ENCODE measurements around the gene GOLGA6L10.
"Not testable (repeated sequence)": the region's sequence is repeated elsewhere in the genome, so short reads cannot be mapped to it uniquely, and the experiment has no call there.

The GOLGA6L10 gene

DNA sequence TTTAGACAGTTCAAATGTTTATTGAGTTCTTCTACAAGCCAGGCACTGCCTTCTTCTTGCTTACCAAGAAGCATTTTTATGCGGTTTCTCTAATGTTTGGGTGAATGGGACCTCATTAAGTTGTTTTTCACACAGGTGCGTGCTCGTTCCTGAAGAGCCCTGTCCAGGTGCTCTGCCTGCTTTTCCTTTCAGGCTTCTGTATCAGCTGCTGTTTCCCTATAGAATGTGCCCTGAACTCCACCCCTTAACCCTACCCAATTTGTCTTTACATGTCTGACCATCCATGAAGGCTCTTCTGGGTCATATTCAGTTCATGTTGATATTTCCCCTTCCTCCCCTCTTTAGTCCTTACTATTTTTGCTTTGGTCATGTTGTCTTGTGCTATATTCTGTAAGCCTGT lies 22.4 kb upstream of the GOLGA6L10 start:
- no peaks in the 10 kb centered on the region for H3K9me3 ChIP-seq
- no peaks in the 10 kb centered on the region for H3K4me1 ChIP-seq
- TF ChIP-seq, protein P1, sequence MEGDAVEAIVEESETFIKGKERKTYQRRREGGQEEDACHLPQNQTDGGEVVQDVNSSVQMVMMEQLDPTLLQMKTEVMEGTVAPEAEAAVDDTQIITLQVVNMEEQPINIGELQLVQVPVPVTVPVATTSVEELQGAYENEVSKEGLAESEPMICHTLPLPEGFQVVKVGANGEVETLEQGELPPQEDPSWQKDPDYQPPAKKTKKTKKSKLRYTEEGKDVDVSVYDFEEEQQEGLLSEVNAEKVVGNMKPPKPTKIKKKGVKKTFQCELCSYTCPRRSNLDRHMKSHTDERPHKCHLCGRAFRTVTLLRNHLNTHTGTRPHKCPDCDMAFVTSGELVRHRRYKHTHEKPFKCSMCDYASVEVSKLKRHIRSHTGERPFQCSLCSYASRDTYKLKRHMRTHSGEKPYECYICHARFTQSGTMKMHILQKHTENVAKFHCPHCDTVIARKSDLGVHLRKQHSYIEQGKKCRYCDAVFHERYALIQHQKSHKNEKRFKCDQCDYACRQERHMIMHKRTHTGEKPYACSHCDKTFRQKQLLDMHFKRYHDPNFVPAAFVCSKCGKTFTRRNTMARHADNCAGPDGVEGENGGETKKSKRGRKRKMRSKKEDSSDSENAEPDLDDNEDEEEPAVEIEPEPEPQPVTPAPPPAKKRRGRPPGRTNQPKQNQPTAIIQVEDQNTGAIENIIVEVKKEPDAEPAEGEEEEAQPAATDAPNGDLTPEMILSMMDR (IDR thresholded peaks at IDR 0.05), result no peak
- no peaks in the 10 kb centered on the region for H3K36me3 ChIP-seq
- no peaks in the 10 kb centered on the region for H3K27me3 ChIP-seq
- no peak overlapping the region for H3K4me3 ChIP-seq
- H3K27ac ChIP-seq, result no peak overlapping the region
- no peak for DNase-seq
- intact Hi-C loops (cut with DNase I; ENCODE audit: low total_unique reads), result no loop called here

- DNase-seq; H3K9me3 ChIP-seq; H3K27ac ChIP-seq; H3K4me3 ChIP-seq; H3K4me1 ChIP-seq; H3K36me3 ChIP-seq; H3K27me3 ChIP-seq; intact Hi-C loops (cut with DNase I; ENCODE audit: low total_unique reads): not testable (repeated sequence)
Measured at GRCh38 chr15:82367790-82368189, 18.5 kb upstream of the GOLGA6L10 start.

DNA sequence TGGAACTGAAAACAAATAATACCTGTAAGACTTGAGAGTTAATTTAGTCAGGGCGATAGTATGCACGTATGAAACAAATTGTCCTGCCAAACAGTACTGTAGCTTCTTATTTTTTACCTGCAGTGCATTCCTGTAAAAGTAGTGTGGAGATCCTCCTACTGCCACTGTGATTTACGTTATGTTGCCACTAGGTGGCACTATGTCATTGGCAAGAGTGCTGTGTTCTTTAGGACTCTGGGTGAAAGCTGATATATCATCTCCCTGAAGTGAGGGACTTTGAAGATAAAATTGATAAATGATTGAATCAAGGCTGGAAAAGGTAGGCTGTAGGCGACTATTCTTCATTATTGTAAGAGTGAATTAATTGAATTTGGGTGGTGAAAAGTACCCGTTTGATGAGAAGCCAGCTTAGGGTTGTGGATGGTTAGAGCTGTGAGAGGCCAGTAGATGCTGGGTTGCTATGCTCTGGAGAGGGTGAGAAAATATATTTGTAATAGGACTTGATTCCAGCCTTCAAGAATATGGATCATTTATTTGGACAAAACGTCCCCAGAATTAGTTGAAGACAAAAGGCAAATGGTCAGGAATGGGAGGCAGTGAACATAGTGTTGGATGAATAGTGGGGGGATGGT lies 16.5 kb upstream of the GOLGA6L10 start:
- H3K36me3 ChIP-seq; DNase-seq; H3K4me3 ChIP-seq; H3K4me1 ChIP-seq; H3K9me3 ChIP-seq; H3K27me3 ChIP-seq; H3K27ac ChIP-seq; intact Hi-C loops (cut with DNase I; ENCODE audit: low total_unique reads): not testable (repeated sequence)
- TF ChIP-seq, protein P1 (IDR thresholded peaks at IDR 0.05), result peak in 1 of 2 experiments; percentile 23

- DNase-seq; intact Hi-C loops (cut with DNase I; ENCODE audit: low total_unique reads); H3K4me3 ChIP-seq; H3K36me3 ChIP-seq; H3K27ac ChIP-seq; H3K27me3 ChIP-seq; H3K4me1 ChIP-seq; H3K9me3 ChIP-seq: not testable (repeated sequence)
Measured at GRCh38 chr15:82364548-82364947, 15.3 kb upstream of the GOLGA6L10 start.

GRCh38 chr15:82362790-82363189 lies 13.5 kb upstream of the GOLGA6L10 start:
- H3K27ac ChIP-seq; intact Hi-C loops (cut with DNase I; ENCODE audit: low total_unique reads); H3K9me3 ChIP-seq; H3K36me3 ChIP-seq; H3K27me3 ChIP-seq; H3K4me1 ChIP-seq; DNase-seq; H3K4me3 ChIP-seq: not testable (repeated sequence)

DNA sequence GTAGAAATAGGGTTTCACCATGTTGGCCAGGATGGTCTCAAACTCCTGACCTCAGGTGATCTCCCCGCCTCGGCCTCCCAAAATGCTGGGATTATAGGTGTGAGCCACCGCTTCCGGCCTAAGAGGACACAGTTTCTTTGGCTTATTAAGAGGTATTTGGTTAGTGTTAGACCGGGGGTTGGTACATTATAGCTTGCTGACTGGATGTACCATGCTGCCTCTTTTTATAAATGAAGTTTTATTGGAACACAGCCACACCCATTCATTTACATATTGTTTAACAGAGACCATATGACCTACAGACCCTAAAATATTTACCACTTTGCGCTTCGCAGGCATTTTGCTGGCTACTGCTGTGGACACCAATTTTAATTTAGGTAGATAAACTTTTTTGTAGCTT lies 11.3 kb upstream of the GOLGA6L10 start:
- H3K4me1 ChIP-seq; H3K9me3 ChIP-seq; DNase-seq; intact Hi-C loops (cut with DNase I; ENCODE audit: low total_unique reads); H3K36me3 ChIP-seq; H3K4me3 ChIP-seq; H3K27me3 ChIP-seq; H3K27ac ChIP-seq: not testable (repeated sequence)

- H3K27me3 ChIP-seq; DNase-seq; H3K9me3 ChIP-seq; intact Hi-C loops (cut with DNase I; ENCODE audit: low total_unique reads); H3K27ac ChIP-seq; H3K4me1 ChIP-seq; H3K36me3 ChIP-seq: not testable (repeated sequence)
- peak overlapping the region; percentile 29 to 36 for H3K4me3 ChIP-seq
Measured at GRCh38 chr15:82355055-82355454, 5.8 kb upstream of the GOLGA6L10 start.

DNA sequence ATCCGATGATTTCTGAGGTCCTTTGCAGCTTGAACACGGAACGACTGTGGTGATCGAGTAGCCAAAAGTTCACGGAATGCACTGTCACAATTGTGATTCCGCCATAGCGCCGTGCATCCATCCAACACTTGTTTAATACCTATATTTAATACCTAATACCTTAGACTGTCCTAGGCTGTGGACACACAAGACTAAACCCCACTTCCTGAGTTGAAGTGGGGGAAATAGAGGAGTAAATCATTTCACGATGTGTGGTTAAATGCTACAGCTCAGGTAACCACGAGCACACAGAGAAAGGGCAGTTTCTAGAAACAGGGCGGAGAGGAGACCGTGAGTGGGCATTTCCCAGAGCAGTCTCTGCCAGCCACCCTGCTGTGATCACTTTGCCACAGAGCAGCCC lies 5.3 kb upstream of the GOLGA6L10 start:
- DNase-seq; H3K27me3 ChIP-seq; H3K9me3 ChIP-seq; H3K4me1 ChIP-seq; H3K36me3 ChIP-seq; intact Hi-C loops (cut with DNase I; ENCODE audit: low total_unique reads); H3K27ac ChIP-seq: not testable (repeated sequence)
- H3K4me3 ChIP-seq, result peak overlapping the region; percentile 25 to 45

GRCh38 chr15:82347645-82348044 lies 1.6 kb downstream of the GOLGA6L10 start:
- H3K27me3 ChIP-seq; H3K36me3 ChIP-seq; intact Hi-C loops (cut with DNase I; ENCODE audit: low total_unique reads); H3K4me3 ChIP-seq; H3K27ac ChIP-seq; H3K4me1 ChIP-seq; DNase-seq; H3K9me3 ChIP-seq: not testable (repeated sequence)

- intact Hi-C loops (cut with DNase I; ENCODE audit: low total_unique reads); H3K36me3 ChIP-seq; H3K27me3 ChIP-seq; H3K4me1 ChIP-seq; H3K27ac ChIP-seq; H3K9me3 ChIP-seq; H3K4me3 ChIP-seq; DNase-seq: not testable (repeated sequence)
Measured at GRCh38 chr15:82345176-82345575, 4.1 kb downstream of the GOLGA6L10 start.

- DNase-seq; H3K27me3 ChIP-seq; intact Hi-C loops (cut with DNase I; ENCODE audit: low total_unique reads): not testable (repeated sequence)
Measured at GRCh38 chr15:82344421-82344820, 4.9 kb downstream of the GOLGA6L10 start.

DNA sequence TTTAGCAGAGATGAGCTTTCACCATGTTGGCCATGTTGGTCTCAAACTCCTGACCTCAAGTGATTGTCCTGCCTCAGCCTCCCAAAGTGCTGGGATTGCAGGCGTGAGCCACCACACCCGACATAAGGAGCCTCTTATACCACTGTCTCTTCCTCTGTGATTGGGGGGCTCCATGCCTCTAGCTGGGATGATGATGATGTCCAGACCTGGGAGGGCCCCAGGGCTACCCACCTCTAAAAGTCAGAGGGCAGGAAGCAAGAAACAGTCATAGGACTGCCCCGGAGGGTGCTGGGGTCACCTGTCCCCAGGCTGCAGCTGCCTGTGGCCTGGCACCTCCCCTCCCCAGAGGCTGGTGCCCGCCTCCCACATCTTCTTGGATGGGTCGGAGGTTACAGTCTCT lies 5.4 kb downstream of the GOLGA6L10 start:
- intact Hi-C loops (cut with DNase I; ENCODE audit: low total_unique reads); H3K9me3 ChIP-seq; H3K4me3 ChIP-seq; H3K36me3 ChIP-seq; DNase-seq; H3K27me3 ChIP-seq; H3K4me1 ChIP-seq; H3K27ac ChIP-seq: not testable (repeated sequence)

More at GRCh38 chr15:82344421-82344820, 4.9 kb downstream of the GOLGA6L10 start:
- H3K9me3 ChIP-seq, H3K4me1 ChIP-seq, H3K4me3 ChIP-seq, H3K36me3 ChIP-seq, H3K27ac ChIP-seq: not testable (repeated sequence)
